NAMALWA (cell line): ENCODE measurements around the gene NEDD4L.
"Not testable (repeated sequence)": the region's sequence is repeated elsewhere in the genome, so short reads cannot be mapped to it uniquely, and the experiment has no call there.

ENCODE experiments used
- DNase-seq: peaks from one replicate; pipeline ENCODE4 v3.0.0-alpha.2; 2015; ENCODE audit warnings: low spot score

NEDD4L gene

GRCh38 chr18:58026857-58027256 is 17.2 kb upstream of the NEDD4L start:
- DNase-seq = no peak

- DNase-seq = no peak
These were observed 16.7 kb upstream of the NEDD4L start for GRCh38 chr18:58027341-58027740.

GRCh38 chr18:58028109-58028784 is 15.8 kb upstream of the NEDD4L start:
- DNase-seq = no peak

GRCh38 chr18:58032233-58032632 is 11.8 kb upstream of the NEDD4L start:
- DNase-seq = no peak

GRCh38 chr18:58033216-58033615 is 10.8 kb upstream of the NEDD4L start:
- DNase-seq = no peak

GRCh38 chr18:58034370-58034769 is 9.7 kb upstream of the NEDD4L start:
- no peak for DNase-seq

GRCh38 chr18:58037163-58037562 is 6.9 kb upstream of the NEDD4L start:
- no peak for DNase-seq

GRCh38 chr18:58038063-58038462 is 6.0 kb upstream of the NEDD4L start:
- DNase-seq = peak; percentile 49

- DNase-seq = no peak
These were observed 2.4 kb upstream of the NEDD4L start for GRCh38 chr18:58041633-58042032.

GRCh38 chr18:58042826-58043490 is 1.1 kb upstream of the NEDD4L start:
- DNase-seq = no peak

- peak; percentile 74 for DNase-seq
These were observed 580 bp downstream of the NEDD4L start for GRCh38 chr18:58044370-58045241.

- DNase-seq = peak; percentile 66
These were observed 1.4 kb downstream of the NEDD4L start for GRCh38 chr18:58045242-58046092.

GRCh38 chr18:58046093-58046793 is 2.2 kb downstream of the NEDD4L start:
- DNase-seq = no peak

GRCh38 chr18:58046794-58047555 is 2.9 kb downstream of the NEDD4L start:
- peak; percentile 39 for DNase-seq

- no peak for DNase-seq
These were observed 3.5 kb downstream of the NEDD4L start for GRCh38 chr18:58047556-58047882.

- DNase-seq = no peak
These were observed 4.1 kb downstream of the NEDD4L start for GRCh38 chr18:58048081-58048642.

GRCh38 chr18:58049000-58049688 is 5.1 kb downstream of the NEDD4L start:
- DNase-seq = no peak

GRCh38 chr18:58050963-58051362 is 6.9 kb downstream of the NEDD4L start:
- not testable (repeated sequence) for DNase-seq

GRCh38 chr18:58051765-58052460 is 7.9 kb downstream of the NEDD4L start:
- DNase-seq = peak; percentile 68
